ENCODE data around the gene KLRF1. TPM values are rescaled to one million over a fixed set of nuclear protein-coding genes. Genes with fewer than 3 reads are reported as not detected.

KLRF1 gene
- total RNA-seq, 2 donors from 2014 or later: 0.54 to 0.92 TPM

GRCh38 chr12:9797722-9798619, 29.3 kb upstream of the KLRF1 start:
- DNase-seq (ENCODE audit: low spot score) (no peak), ATAC-seq (ENCODE audit: insufficient number of reproducible peaks, low FRiP score, low read depth) (no peak)
- Histone ChIP-seq H3K9me3 (no peaks in the 10 kb centered on the region), H3K4me3 (no peak overlapping the region), H3K27ac (no peak overlapping the region), H3K36me3 (no peaks in the 10 kb centered on the region), H3K27me3 (replicated peaks; ENCODE audit: insufficient read depth) (no peaks in the 10 kb centered on the region), H3K4me1 (ENCODE audit: control insufficient read depth in 1 of 2, low read depth in 2 of 2) (no peaks in the 10 kb centered on the region)
- TF ChIP-seq CTCF (IDR thresholded peaks at IDR 0.05): no peak

GRCh38 chr12:9799961-9800360, 27.3 kb upstream of the KLRF1 start:
- no peak for DNase-seq (ENCODE audit: low spot score)
- Histone ChIP-seq H3K4me1 (ENCODE audit: control insufficient read depth in 1 of 2, low read depth in 2 of 2) (no peaks in the 10 kb centered on the region), H3K36me3 (no peaks in the 10 kb centered on the region), H3K27me3 (replicated peaks; ENCODE audit: insufficient read depth) (no peaks in the 10 kb centered on the region), H3K27ac (no peak overlapping the region), H3K9me3 (no peaks in the 10 kb centered on the region), H3K4me3 (no peak overlapping the region)
- ATAC-seq (ENCODE audit: insufficient number of reproducible peaks, low FRiP score, low read depth): no peak
- TF ChIP-seq CTCF (IDR thresholded peaks at IDR 0.05): no peak

- no peak for TF ChIP-seq CTCF (IDR thresholded peaks at IDR 0.05)
- H3K9me3 ChIP-seq: no peaks in the 10 kb centered on the region
- ATAC-seq (ENCODE audit: insufficient number of reproducible peaks, low FRiP score, low read depth): no peak
Observed at GRCh38 chr12:9805883-9806282, 21.4 kb upstream of the KLRF1 start.

GRCh38 chr12:9806714-9807113, 20.6 kb upstream of the KLRF1 start:
- no peak for ATAC-seq (ENCODE audit: insufficient number of reproducible peaks, low FRiP score, low read depth)
- Histone ChIP-seq H3K27ac (no peak overlapping the region), H3K27me3 (replicated peaks; ENCODE audit: insufficient read depth) (no peaks in the 10 kb centered on the region), H3K9me3 (no peaks in the 10 kb centered on the region), H3K4me3 (no peak overlapping the region), H3K36me3 (no peaks in the 10 kb centered on the region), H3K4me1 (ENCODE audit: control insufficient read depth in 1 of 2, low read depth in 2 of 2) (no peaks in the 10 kb centered on the region)
- no peak for DNase-seq (ENCODE audit: low spot score)
- TF ChIP-seq CTCF (IDR thresholded peaks at IDR 0.05): no peak

More at GRCh38 chr12:9805883-9806282, 21.4 kb upstream of the KLRF1 start:
- H3K4me3 ChIP-seq: no peak overlapping the region
- no peaks in the 10 kb centered on the region for H3K36me3 ChIP-seq
- H3K27me3 ChIP-seq (replicated peaks; ENCODE audit: insufficient read depth): no peaks in the 10 kb centered on the region
- H3K4me1 ChIP-seq (ENCODE audit: control insufficient read depth in 1 of 2, low read depth in 2 of 2): no peaks in the 10 kb centered on the region
- DNase-seq (ENCODE audit: low spot score): no peak
- H3K27ac ChIP-seq: no peak overlapping the region

GRCh38 chr12:9808504-9808903, 18.8 kb upstream of the KLRF1 start:
- Histone ChIP-seq H3K4me3 (no peak overlapping the region), H3K9me3 (no peaks in the 10 kb centered on the region), H3K27me3 (replicated peaks; ENCODE audit: insufficient read depth) (no peaks in the 10 kb centered on the region), H3K36me3 (no peaks in the 10 kb centered on the region), H3K27ac (no peak overlapping the region), H3K4me1 (ENCODE audit: control insufficient read depth in 1 of 2, low read depth in 2 of 2) (no peaks in the 10 kb centered on the region)
- no peak for ATAC-seq (ENCODE audit: insufficient number of reproducible peaks, low FRiP score, low read depth)
- no peak for DNase-seq (ENCODE audit: low spot score)
- no peak for TF ChIP-seq CTCF (IDR thresholded peaks at IDR 0.05)

All from thoracic aorta (tissue), 2 donors.